NCI-H187 treated with DMSO at 0.1 percent for 48 hours (cell line): ENCODE data around the gene VWA2.

Experiments used
- DNase-seq: peaks from one replicate; lab custom pipeline; 2025; lab: John Stamatoyannopoulos, UW

The VWA2 gene

DNA sequence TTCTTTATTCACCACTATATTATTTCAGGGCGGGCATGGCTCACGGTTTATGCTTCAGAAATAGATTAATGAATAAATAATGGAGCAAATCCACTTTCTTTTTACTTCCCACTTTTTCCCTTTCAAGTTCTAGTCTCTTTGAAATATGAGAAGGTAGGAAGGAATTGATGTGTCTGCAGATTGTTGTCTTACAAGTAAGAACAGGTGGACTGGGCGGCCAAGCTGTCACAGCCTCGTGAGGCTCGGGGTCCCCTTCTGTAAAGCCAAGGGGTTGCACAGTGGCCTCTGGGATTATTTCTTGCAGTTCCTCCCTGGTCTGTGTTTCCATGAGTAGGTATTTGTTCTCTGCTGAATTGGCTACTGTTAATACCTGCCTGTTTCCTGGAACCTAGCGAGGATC is 11.2 kb downstream of the VWA2 start:
- no peak for DNase-seq

DNA sequence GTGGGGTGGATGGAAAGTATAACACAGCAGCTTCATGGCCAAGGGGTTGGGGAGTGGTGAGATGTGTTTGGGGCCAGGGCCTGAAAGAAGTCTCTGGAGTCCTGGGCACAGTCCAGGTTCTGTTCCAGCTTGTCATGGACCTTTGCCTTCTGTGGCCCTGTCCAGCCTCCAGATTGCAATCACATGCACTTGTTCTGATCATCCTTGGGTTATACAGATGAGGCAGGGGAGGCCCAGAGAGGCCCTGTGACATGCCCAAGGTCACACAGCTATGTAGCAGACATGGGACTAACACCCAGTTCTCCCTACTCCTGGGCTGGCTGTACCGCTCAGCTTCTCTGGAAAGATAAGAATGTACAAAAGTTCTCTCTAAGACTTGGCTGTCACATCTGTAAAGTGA is 11.7 kb downstream of the VWA2 start:
- DNase-seq, result no peak

DNA sequence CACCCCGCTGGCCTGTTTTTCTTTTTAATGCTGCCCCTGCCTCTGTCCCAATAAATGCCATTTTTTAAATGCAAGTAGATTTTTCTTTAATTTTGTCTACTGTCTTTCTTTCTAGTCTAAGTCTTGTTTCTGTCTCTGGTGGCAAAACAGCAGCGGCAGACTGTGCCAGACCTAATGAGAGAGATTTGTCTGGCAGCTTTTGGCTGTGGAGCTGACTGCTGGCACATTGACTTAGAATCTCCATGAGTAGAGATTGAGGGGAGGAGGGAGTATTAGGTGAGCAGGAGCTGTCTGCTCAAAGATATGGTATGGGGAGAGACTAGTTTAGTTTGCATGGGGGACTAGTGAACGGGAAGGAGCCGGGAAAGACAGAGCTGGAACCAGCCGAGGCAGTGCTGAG is 13.0 kb downstream of the VWA2 start:
- DNase-seq, result no peak

DNA sequence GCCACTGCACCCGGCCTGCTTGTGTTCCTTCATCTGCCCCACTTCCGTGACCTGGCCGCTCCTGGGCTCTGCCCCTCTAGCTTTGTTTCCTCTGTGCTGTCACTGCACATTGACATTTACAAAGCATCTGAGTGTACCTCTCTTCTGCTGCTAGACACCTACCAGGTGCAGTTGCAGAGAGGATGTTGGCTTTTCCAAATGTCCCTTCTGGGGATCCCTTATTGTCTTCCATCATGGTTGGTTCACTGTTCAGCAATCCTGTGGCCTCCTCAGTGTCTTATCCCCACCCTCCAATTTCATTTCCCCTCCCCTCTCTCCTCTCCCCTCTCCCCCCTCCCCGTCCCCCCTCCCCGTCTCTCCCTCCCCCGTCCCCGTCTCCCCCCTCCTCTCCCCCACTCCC is 13.8 kb downstream of the VWA2 start:
- no peak for DNase-seq

GRCh38 chr10:114255227-114255626 is 16.2 kb downstream of the VWA2 start:
- no peak for DNase-seq

DNA sequence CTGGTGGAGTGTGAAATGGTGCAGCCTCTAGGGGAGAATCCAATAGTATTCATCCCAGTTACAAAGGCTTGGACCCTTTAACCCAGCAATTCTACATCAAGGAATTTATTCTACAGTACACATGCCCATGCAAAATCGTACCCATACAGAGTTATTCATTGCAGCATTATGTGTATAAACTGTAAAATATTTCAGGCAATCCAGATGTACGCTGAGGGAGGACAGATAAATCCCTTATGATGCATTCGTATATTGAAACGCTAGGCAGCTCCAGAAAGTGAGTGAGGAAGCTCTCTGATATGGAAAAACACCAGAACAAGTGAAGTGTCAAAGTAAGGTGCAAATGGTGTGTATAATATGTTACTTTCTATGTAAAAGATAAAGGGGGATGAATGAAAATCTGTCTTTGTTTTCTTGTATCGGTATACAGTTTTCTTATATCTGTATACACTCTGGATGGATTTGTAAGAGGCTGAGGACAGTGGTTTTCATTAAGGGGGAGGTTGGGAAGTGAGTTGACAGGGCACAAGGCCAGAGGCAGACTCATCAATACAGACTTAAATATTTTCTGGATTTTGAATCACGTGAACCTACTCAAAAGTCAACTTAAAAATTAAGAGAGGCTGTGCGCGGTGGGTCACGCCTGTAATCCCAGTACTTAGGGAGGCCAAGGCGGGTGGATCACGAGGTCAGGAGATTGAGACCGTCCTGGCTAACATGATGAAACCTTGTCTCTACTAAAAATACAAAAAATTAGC is 17.1 kb downstream of the VWA2 start:
- DNase-seq, result no peak

- DNase-seq, result no peak
Observed at GRCh38 chr10:114256822-114257221, 17.8 kb downstream of the VWA2 start.

GRCh38 chr10:114257498-114257897 is 18.4 kb downstream of the VWA2 start:
- no peak for DNase-seq

- no peak for DNase-seq
Observed at GRCh38 chr10:114258274-114258840, 19.3 kb downstream of the VWA2 start.

DNA sequence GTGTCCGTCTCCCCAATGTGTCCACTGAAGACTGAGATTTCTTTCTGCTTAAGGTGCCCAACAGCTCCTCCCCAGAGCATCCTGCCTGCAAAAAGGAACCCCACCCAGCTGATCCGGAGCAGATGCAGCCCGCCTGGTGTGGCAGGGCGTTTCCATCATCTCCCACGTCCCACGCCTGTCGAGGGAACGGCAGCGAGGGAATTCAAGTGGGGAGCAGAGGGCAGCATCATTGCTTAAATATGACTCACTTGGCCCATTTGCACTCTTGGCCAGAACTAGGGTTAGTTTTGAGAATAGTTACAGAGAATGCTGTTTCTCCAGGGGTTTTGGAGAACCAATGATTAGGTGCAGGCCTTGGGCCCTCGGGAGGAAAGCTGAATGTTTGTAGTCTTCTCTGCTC is 20.8 kb downstream of the VWA2 start:
- no peak for DNase-seq

DNA sequence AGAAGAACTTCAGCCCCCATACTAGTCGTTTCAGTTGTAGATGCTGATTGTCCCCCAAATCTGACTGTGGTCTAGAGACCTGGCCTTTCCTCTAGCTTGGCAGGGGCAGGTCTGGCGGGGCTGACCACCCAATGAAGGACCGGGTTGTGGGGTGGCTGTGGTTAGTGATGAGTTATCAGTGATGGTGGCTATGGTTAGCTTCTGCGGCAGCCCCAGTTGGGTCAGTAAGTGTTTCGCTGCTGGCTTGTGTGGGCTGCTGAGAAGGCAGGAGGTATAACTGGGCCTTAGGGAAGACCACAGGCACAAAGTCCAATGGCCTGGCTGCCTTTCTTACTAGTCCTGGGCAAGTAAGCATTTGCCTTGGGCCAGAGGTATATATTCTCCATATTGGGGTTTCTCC is 21.3 kb downstream of the VWA2 start:
- DNase-seq, result no peak

DNA sequence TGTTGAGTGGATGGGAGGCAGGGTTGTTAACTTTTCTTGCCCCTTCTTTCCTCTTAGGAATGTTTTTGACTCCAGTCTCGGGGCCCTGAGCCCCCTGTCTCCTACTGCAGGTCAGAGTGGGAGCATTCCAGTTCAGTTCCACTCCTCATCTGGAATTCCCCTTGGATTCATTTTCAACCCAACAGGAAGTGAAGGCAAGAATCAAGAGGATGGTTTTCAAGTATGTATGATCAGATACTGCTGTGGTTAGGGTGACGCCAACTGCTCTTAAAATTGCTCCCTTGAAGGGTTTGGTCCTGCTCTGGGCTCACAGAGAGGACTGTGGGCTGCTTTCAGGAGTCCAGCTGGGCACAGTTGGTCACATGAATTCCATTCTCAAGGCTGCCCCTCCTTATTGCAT is 22.0 kb downstream of the VWA2 start:
- DNase-seq, result no peak

- no peak for DNase-seq
Observed at GRCh38 chr10:114262496-114262895, 23.4 kb downstream of the VWA2 start.

DNA sequence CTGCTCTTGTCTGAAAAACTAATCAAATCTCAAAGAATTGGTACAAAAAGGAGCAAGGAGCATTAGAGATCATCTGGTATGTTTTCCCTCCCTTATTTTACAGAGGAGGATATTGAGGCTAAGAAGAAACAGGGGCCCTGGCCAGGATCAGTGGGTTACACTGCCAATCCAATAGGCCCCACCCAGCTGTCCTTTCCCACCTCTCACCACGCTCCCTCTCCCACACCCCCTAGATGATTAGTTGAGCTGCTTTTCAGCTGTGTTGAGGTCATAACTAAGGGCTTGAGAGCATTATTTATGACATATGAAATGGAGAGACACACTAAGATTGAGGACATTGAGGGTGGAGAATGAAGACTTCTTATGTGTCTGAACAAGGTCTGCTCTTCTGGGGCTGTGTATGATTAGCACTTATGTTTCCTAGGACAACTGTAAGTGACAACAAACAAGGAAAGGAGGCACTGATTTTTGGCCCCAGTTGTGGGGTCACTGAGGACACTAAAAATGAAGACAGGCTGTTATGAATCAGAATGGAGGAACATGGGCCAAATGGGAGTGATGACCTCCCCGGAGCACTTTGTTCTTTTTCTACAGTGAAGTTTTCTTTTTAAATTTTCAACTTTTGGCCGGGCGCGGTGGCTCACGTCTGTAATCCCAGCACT is 26.5 kb downstream of the VWA2 start:
- no peak for DNase-seq

GRCh38 chr10:114266521-114266920 is 27.5 kb downstream of the VWA2 start:
- no peak for DNase-seq

DNA sequence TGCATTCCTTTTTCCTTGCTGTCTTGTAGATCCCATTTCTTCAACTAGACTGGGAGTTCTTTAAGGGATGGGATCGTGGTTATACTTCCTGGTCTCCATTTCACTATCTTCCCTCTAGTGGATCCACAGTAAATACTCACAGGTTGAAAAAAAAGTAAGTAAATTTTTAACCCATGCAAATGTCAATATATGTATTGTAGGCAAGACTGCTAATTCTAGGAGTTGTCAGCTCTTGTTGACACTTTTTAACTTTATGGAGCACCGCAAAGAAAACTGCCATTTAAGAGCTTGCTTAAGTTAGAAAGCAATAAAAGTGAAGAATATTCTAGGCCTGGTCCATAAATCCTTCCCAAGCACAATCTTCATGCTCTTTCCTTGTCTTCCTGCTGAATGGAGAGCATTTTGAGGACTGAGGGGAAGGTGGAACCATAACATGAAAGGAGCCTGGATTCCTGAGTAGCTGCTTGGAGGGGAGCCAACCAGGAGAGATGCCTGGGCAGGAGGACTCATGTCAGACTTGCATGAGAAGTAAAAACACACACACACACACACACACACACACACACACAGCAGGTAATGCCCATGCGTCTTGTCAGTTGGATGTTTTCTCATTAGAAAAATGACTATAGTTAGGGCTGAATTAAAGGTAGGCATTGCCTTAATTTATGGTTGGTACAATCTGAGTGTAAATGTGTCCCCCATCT is 32.2 kb downstream of the VWA2 start:
- no peak for DNase-seq

DNA sequence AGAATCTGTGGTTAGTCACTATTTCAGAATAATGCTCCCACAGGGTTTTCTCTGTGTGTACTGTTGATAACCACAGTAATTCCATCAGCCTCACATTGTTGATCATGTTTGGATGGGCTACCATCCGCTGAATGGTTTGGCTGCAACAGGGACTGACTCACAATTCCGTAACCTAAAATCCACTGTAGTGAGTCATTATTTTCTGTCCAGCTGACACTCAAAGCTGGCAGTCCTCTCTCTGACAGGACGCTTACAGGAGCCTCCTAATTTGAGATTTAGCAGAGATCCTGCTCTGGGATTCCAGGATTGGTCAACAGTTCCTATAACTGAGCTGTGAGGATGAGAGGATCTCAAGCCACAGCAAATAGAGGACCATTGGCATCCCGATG is 32.7 kb downstream of the VWA2 start:
- DNase-seq, result no peak

- no peak for DNase-seq
Observed at GRCh38 chr10:114272696-114273095, 33.6 kb downstream of the VWA2 start.

DNA sequence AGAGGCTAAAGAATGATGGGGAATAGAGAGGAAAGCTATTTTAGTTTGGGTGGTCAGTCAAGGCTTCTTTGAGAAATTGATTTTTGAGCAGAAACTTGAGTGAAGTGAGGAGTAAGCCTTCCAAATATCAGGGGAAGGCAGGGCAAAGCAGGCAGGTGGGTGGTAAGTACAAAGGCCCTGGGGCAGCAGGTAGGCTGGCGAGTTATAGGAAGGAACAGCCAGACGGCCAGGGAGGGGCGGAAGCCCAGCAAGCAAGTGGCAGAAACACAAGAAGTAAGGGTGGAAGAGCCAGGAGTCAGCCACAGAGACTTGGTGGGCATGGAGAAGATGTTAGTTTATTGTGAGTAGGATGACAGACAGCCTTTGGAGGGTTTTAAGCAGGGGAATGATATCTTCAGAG is 34.9 kb downstream of the VWA2 start:
- no peak for DNase-seq

DNA sequence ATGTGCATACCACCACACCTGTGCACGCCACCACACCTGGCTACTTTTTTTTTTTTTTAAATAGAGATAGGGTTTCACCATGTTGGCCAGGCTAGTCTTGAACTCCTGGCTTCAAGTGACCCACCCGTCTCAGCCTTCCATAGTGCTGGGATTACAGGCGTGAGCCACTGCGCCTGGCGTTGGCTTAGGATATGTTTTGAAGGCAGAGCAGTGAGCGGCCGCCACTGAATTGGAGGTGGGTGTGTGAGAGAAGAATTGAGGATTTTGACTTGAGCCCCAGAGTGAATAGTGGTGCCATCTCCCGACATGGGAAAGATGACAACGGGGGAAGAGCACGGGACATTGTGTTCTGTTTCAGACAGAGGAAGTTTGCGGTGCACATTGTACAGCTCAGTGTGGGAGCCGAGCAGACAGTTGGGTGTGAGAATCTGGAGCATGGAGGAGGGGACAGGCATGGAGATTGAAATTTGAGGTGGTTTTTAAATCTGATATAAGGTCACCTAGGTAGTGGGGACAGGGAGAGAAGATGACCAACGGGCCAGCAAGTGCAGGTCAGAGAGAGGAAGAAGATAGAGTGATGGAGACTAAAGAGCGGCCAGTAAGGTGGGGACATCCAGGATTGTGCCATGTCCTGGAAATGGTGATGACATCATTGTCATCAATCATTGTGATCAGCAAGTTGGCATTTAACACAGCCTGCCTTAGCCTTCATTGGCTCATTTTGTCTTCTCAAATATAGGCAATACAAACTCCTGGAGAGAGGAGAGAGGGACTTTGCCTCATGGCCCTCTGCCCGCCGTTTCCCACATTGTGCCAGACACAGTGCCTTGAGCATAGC is 35.8 kb downstream of the VWA2 start:
- no peak for DNase-seq

GRCh38 chr10:114276066-114276465 is 37.0 kb downstream of the VWA2 start:
- no peak for DNase-seq

DNA sequence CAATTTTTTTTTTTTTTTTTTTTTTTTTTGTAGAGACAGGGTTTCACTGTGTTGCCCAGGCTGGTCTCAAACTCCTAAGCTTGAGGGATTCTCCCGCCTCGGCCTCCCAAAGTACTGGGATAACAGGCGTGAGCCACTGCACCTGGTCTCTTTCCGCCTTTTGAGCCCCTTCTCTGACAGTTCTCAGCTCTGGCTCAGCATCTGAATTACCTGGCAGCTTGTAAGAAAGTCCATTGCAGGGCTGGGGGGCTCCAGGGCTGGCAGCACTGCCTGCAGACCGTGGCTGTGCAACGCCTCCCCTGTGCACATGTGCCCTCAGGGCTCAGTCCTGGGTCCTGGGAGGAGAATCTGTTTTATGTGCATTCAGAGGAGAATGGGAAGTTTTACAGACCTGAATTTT is 37.6 kb downstream of the VWA2 start:
- DNase-seq, result no peak
